Esophagus muscularis mucosa (tissue), 4 donors: ENCODE results near the gene TACO1. TPM values are rescaled to one million over a fixed set of nuclear protein-coding genes. Genes with fewer than 3 reads are reported as not detected.

ENCODE experiments used
- DNase-seq: peaks from one replicate; pipeline ENCODE4 v3.0.0-alpha.2; 2017; ENCODE audit errors: extremely low spot score
- H3K27ac ChIP-seq, 4 donors: fragments of 200-600 bp; sonication (generic); replicated peaks in 1 of 4; 1 replicate in 3 of 4; 2 replicates in 1 of 4; pipeline ENCODE4 v1.5.1; 2016 to 2019; ENCODE audit warnings: mild to moderate bottlenecking in 1 of 4
- H3K27me3 ChIP-seq, 4 donors: fragments of 200-600 bp; sonication (generic); one replicate each; pipeline versions ENCODE4 v1.5.1 to v1.6.0; 2016 to 2019
- H3K36me3 ChIP-seq, 4 donors: fragments of 200-600 bp; sonication (generic); one replicate each; pipeline ENCODE4 v1.5.1; 2016 to 2019
- H3K4me1 ChIP-seq, 4 donors: fragments of 200-600 bp; sonication (generic); one replicate each; pipeline ENCODE4 v1.5.1; 2016 to 2019
- H3K4me3 ChIP-seq, 4 donors: fragments of 200-600 bp; sonication (generic); 1 replicate in 2 of 4; 2 replicates in 2 of 4; pipeline ENCODE4 v1.5.1; 2016 to 2019; ENCODE audit warnings: mild to moderate bottlenecking in 4 of 4, moderate library complexity in 1 of 4
- H3K9me3 ChIP-seq, 4 donors: fragments of 200-600 bp; sonication (generic); 1 replicate in 3 of 4; 2 replicates in 1 of 4; pipeline ENCODE4 v1.5.1; 2016 to 2019
- CTCF ChIP-seq, 3 experiments: fragments of 200-600 bp in 2 of 3; fragments of 450-650 bp in 1 of 3; sonication (generic) in 2 of 3; IDR thresholded peaks; one replicate each; pipeline ENCODE4 v1.5.1; 2017 to 2019; ENCODE audit warnings: antibody characterized with exemption in 3 of 3, mild to moderate bottlenecking in 2 of 3, moderate library complexity in 1 of 3
- EP300 ChIP-seq: sonication (generic); formaldehyde crosslinking; IDR thresholded peaks from one replicate; pipeline ENCODE4 v1.6.1; 2017; ENCODE audit warnings: antibody characterized with exemption
- POLR2A ChIP-seq: fragments of 450-650 bp; IDR thresholded peaks from one replicate; pipeline ENCODE4 v1.6.1; 2017; ENCODE audit warnings: antibody characterized with exemption, moderate library complexity, mild to moderate bottlenecking, low read depth
- POLR2AphosphoS5 ChIP-seq, 2 donors: sonication (generic); formaldehyde crosslinking; IDR thresholded peaks; one replicate each; pipeline ENCODE4 v1.6.1; 2017; ENCODE audit warnings: antibody characterized with exemption in 2 of 2
- WGBS: methylation state at CpG from one replicate; pipeline ENCODE4 v1.1.5; 2018; 5-methylcytosine and 5-hydroxymethylcytosine counted together
- intact Hi-C: fragments of 100-400 bp; cut with DNase I; formaldehyde crosslinking; loops from one replicate; pipeline ENCODE4 v1.15.1; 2023
- total RNA-seq, 4 donors: library from RNA; depleted of rRNA; stranded (reverse); fragments of >200 nt; gene quantifications; one replicate each; pipeline versions ENCODE4 v1.1.0 to v1.2.1, GENCODE V29; 2016

Gene TACO1
- total RNA-seq, 4 donors from 2014 or later = 9.4 to 35.0 (median 14.8) TPM

GRCh38 chr17:63633742-63634141 is 33.0 kb downstream of the TACO1 start:
- no peak for TF ChIP-seq CTCF (IDR thresholded peaks at IDR 0.05)
- TF ChIP-seq EP300 = no peak
- TF ChIP-seq POLR2AphosphoS5 (IDR thresholded peaks at IDR 0.05) = no peak
- TF ChIP-seq POLR2A = no peak
- intact Hi-C loops = no loop called here
- Histone ChIP-seq H3K4me1 (peaks cover 61 to 85% (median 71%) of the 10 kb centered on the region in 4 donors), H3K4me3 (no peak overlapping the region), H3K36me3 (peaks cover 0 to 69% (median 46%) of the 10 kb centered on the region in 4 donors), H3K27ac (peak overlapping the region in 3 of 4 donors; percentile 17 to 61 (median 28)), H3K27me3 (no peaks in the 10 kb centered on the region), H3K9me3 (no peaks in the 10 kb centered on the region)
- no peak for DNase-seq

DNA sequence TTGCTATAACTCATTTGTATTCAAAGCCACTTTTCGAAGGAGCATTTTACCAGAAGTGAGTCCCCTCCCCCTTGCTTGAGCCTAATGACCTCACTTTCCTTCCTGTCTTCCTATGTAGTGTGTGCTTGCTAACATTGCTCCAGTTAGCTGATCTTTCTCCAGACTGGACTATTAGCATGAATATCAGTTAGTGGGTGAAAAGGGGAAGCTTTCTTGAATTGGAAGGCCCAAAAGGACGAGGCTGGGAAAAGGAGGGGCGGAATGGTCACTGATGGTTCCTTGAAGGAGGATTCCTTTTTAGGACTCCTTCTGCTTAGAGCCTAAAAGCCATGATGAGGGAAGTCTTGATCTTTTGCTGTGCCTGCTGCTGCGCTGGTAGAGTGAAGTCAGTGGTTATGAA is 33.5 kb downstream of the TACO1 start:
- Histone ChIP-seq H3K27ac (peak overlapping the region; percentile 17 to 61 (median 42)), H3K4me1 (peaks cover 58 to 85% (median 71%) of the 10 kb centered on the region in 4 donors), H3K36me3 (peaks cover 0 to 69% (median 48%) of the 10 kb centered on the region in 4 donors), H3K9me3 (no peaks in the 10 kb centered on the region), H3K4me3 (no peak overlapping the region), H3K27me3 (no peaks in the 10 kb centered on the region)
- intact Hi-C loops = no loop called here
- DNase-seq = no peak
- WGBS = 68% methylated on average over 4 of the region's 4 CpGs
- peak; percentile 13 to 19 for TF ChIP-seq POLR2AphosphoS5 (IDR thresholded peaks at IDR 0.05)
- no peak for TF ChIP-seq EP300
- no peak for TF ChIP-seq POLR2A

- Histone ChIP-seq H3K27me3 (no peaks in the 10 kb centered on the region), H3K4me3 (no peak overlapping the region), H3K36me3 (peaks cover 0 to 68% (median 49%) of the 10 kb centered on the region in 4 donors), H3K4me1 (peaks cover 54 to 84% (median 68%) of the 10 kb centered on the region in 4 donors), H3K9me3 (no peaks in the 10 kb centered on the region), H3K27ac (peak overlapping the region in 1 of 4 donors; percentile 61)
- TF ChIP-seq EP300 = no peak
- no peak for TF ChIP-seq POLR2A
- no peak for TF ChIP-seq POLR2AphosphoS5 (IDR thresholded peaks at IDR 0.05)
- no peak for TF ChIP-seq CTCF (IDR thresholded peaks at IDR 0.05)
- intact Hi-C loops = no loop called here
- DNase-seq = no peak
- 80% methylated on average over 1 of the region's 1 CpG for WGBS
These were observed 34.1 kb downstream of the TACO1 start for GRCh38 chr17:63634816-63635215.

- H3K4me1 ChIP-seq = peaks cover 50 to 83% (median 68%) of the 10 kb centered on the region in 4 donors
- no peak for DNase-seq
- H3K4me3 ChIP-seq = no peak overlapping the region
- 70% methylated on average over 2 of the region's 2 CpGs for WGBS
- intact Hi-C loops = no loop called here
- peak overlapping the region in 2 of 4 donors; percentile 21 to 61 for H3K27ac ChIP-seq
- no peaks in the 10 kb centered on the region for H3K9me3 ChIP-seq
- TF ChIP-seq POLR2A (no peak), EP300 (no peak), POLR2AphosphoS5 (IDR thresholded peaks at IDR 0.05) (no peak), CTCF (IDR thresholded peaks at IDR 0.05) (no peak)
- H3K36me3 ChIP-seq = peaks cover 0 to 68% (median 50%) of the 10 kb centered on the region in 4 donors
- no peaks in the 10 kb centered on the region for H3K27me3 ChIP-seq
These were observed 34.6 kb downstream of the TACO1 start for GRCh38 chr17:63635290-63635689.

DNA sequence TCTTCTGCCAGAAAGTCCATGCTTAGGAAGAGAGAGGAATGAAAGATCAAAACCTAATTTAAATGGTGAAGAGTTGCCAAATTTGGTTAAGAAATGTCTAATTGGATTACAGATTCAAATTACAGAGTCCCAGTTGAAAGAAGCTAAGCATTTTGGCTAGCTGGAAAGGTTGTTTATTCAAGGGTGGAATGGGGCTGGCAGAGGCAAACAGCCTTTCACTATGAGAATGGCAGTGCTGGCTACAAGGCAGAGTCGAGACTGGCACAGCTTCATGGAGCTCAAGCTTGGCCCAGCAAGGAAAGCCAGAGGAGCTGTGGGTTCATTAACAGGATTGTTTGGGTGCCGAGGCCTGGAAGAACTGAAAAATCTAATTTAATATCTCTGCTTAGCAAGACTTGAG is 35.1 kb downstream of the TACO1 start:
- Histone ChIP-seq H3K9me3 (no peaks in the 10 kb centered on the region), H3K4me1 (peaks cover 45 to 79% (median 67%) of the 10 kb centered on the region in 4 donors), H3K27ac (peak overlapping the region; percentile 17 to 24 (median 21)), H3K27me3 (no peaks in the 10 kb centered on the region), H3K4me3 (no peak overlapping the region), H3K36me3 (peaks cover 0 to 72% (median 52%) of the 10 kb centered on the region in 4 donors)
- WGBS = 76% methylated on average over 2 of the region's 2 CpGs
- DNase-seq = no peak
- TF ChIP-seq CTCF (IDR thresholded peaks at IDR 0.05) (no peak), POLR2A (no peak), POLR2AphosphoS5 (IDR thresholded peaks at IDR 0.05) (no peak), EP300 (no peak)
- intact Hi-C loops = no loop called here
